ENCODE measurements around the gene ADCK2. TPM values are rescaled to one million over a fixed set of nuclear protein-coding genes. Genes with fewer than 3 reads are reported as not detected.
"Not testable (repeated sequence)": the region's sequence is repeated elsewhere in the genome, so short reads cannot be mapped to it uniquely, and the experiment has no call there.

The ADCK2 gene
- total and polyA plus RNA-seq, 4 donors = 10.4 to 27.0 (median 13.7) TPM

DNA sequence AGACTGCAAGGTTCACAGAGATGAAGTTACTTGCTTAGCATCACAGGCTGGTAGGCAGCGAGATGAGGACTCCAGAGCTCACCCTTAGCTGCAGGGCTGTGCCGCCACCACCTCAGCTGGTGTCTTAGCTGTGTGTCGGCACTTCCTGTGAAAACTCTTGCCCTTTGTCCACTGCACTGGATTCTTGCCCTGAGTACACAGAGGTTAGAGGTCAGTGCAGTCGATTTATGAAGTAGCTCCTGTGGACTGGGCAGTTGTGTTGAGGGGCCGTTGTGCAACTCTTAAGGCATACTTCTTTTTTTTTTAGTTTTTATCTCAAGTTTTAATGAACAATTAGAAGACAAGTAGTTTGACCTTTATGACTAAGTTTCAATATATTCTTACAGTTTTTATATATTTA lies 34.4 kb downstream of the ADCK2 start:
- Histone ChIP-seq H3K4me1 (ENCODE audit: control insufficient read depth in 5 of 5, insufficient read depth in 5 of 5, low read length in 5 of 5) (no peaks in the 10 kb centered on the region), H3K9ac (ENCODE audit: insufficient read depth in 1 of 2, low read length in 2 of 2) (no peak overlapping the region), H3K27ac (ENCODE audit: low read depth in 1 of 2, low read length in 1 of 2) (no peak overlapping the region), H3K36me3 (ENCODE audit: control insufficient read depth in 4 of 4, insufficient read depth in 4 of 4, low read length in 4 of 4) (peaks cover 7 to 18% (median 12%) of the 10 kb centered on the region in 4 donors), H3K4me3 (no peak overlapping the region), H3K27me3 (ENCODE audit: control insufficient read depth in 3 of 3, insufficient read depth in 3 of 3, low read length in 2 of 3) (no peaks in the 10 kb centered on the region), H3K9me3 (ENCODE audit: control insufficient read depth in 4 of 4, insufficient read depth in 3 of 4, low read length in 3 of 4) (no peaks in the 10 kb centered on the region)
- WGBS, 2 donors = 77 to 81% methylated on average over 5 of the region's 5 CpGs
- TF ChIP-seq, protein P1, sequence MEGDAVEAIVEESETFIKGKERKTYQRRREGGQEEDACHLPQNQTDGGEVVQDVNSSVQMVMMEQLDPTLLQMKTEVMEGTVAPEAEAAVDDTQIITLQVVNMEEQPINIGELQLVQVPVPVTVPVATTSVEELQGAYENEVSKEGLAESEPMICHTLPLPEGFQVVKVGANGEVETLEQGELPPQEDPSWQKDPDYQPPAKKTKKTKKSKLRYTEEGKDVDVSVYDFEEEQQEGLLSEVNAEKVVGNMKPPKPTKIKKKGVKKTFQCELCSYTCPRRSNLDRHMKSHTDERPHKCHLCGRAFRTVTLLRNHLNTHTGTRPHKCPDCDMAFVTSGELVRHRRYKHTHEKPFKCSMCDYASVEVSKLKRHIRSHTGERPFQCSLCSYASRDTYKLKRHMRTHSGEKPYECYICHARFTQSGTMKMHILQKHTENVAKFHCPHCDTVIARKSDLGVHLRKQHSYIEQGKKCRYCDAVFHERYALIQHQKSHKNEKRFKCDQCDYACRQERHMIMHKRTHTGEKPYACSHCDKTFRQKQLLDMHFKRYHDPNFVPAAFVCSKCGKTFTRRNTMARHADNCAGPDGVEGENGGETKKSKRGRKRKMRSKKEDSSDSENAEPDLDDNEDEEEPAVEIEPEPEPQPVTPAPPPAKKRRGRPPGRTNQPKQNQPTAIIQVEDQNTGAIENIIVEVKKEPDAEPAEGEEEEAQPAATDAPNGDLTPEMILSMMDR (IDR thresholded peaks at IDR 0.05; ENCODE audit: control extremely low read depth, extremely low read depth) = no peak
- DNase-seq = no peak
- no peak for ATAC-seq (ENCODE audit: insufficient read depth, low FRiP score)

DNA sequence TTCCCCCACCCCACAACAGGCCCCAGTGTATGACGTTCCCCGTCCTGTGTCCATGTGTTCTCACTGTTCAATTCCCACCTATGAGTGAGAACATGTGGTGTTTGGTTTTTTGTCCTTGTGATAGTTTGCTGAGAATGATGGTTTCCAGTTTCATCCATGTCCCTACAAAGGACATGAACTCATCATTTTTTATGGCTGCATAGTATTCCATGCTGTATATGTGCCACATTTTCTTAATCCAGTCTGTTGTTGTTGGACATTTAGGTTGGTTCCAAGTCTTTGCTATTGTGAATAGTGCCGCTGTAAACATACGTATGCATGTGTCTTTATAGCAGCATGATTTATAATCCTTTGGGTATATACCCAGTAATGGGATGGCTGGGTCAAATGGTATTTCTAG lies 36.0 kb downstream of the ADCK2 start:
- ATAC-seq (ENCODE audit: insufficient read depth, low FRiP score) = not testable (repeated sequence)
- 99 to 100% methylated on average over 4 of the region's 4 CpGs for WGBS, 2 donors

DNA sequence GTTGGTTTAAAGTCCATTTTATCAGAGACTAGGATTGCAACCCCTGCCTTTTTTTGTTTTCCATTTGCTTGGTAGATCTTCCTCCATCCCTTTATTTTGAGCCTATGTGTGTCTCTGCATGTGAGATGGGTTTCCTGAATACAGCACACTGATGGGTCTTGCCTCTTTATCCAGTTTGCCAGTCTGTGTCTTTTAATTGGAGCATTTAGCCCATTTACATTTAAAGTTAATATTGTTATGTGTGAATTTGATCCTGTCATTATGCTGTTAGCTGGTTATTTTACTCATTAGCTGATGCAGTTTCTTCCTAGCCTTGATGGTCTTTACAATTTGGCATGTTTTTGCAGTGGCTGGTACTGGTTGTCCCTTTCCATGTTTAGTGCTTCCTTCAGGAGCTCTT lies 39.6 kb downstream of the ADCK2 start:
- not testable (repeated sequence) for H3K4me3 ChIP-seq; H3K27me3 ChIP-seq (ENCODE audit: control insufficient read depth in 3 of 3, insufficient read depth in 3 of 3, low read length in 2 of 3); H3K9me3 ChIP-seq (ENCODE audit: control insufficient read depth in 4 of 4, insufficient read depth in 3 of 4, low read length in 3 of 4); H3K4me1 ChIP-seq (ENCODE audit: control insufficient read depth in 5 of 5, insufficient read depth in 5 of 5, low read length in 5 of 5); H3K36me3 ChIP-seq (ENCODE audit: control insufficient read depth in 4 of 4, insufficient read depth in 4 of 4, low read length in 4 of 4); H3K27ac ChIP-seq (ENCODE audit: low read depth in 1 of 2, low read length in 1 of 2); H3K9ac ChIP-seq (ENCODE audit: insufficient read depth in 1 of 2, low read length in 2 of 2); ATAC-seq (ENCODE audit: insufficient read depth, low FRiP score); DNase-seq

More for the DNA sequence above, 36.0 kb downstream of the ADCK2 start:
- H3K9ac ChIP-seq (ENCODE audit: insufficient read depth in 1 of 2, low read length in 2 of 2); H3K4me1 ChIP-seq (ENCODE audit: control insufficient read depth in 5 of 5, insufficient read depth in 5 of 5, low read length in 5 of 5); DNase-seq; H3K4me3 ChIP-seq; H3K27me3 ChIP-seq (ENCODE audit: control insufficient read depth in 3 of 3, insufficient read depth in 3 of 3, low read length in 2 of 3); H3K9me3 ChIP-seq (ENCODE audit: control insufficient read depth in 4 of 4, insufficient read depth in 3 of 4, low read length in 3 of 4); H3K27ac ChIP-seq (ENCODE audit: low read depth in 1 of 2, low read length in 1 of 2): not testable (repeated sequence)
- peaks cover 7 to 18% (median 11%) of the 10 kb centered on the region in 4 donors for H3K36me3 ChIP-seq (ENCODE audit: control insufficient read depth in 4 of 4, insufficient read depth in 4 of 4, low read length in 4 of 4)

DNA sequence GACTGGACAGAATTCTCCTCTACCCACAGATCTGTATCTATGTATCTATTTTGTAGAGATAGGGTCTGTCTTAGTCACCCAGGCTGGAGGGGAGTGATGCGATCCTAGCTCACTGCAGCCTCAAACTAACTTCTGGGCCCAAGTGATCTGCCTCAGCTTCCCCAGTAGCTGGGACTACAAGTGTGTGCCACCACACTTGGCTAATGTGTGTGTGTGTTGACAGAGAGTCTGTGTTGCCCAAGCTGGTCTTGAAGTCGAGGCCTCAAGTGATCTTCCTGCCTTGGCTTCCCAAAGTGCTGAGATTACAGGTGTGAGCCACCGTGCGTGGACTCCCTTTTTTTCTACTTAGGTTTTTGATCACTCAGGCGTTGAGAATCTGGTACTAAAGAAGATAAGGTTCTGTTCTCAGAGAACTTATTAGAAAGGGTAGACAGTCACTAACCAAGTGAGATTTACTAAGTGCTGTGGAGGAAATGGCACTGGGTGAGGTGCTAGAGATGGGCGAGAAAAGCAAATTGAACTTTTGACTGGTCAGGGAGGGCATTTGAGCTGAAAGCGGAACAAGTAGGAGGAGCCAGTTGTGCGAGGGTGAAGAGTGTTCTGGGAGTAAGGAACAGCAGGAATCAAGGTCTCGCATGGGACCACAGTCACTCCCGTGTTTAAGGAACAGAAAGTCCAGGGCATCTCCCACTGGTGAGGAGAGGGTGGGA lies 41.7 kb downstream of the ADCK2 start:
- H3K4me3 ChIP-seq = no peak overlapping the region
- DNase-seq (no peak), ATAC-seq (ENCODE audit: insufficient read depth, low FRiP score) (no peak)
- no peak overlapping the region for H3K9ac ChIP-seq (ENCODE audit: insufficient read depth in 1 of 2, low read length in 2 of 2)
- H3K9me3 ChIP-seq (ENCODE audit: control insufficient read depth in 4 of 4, insufficient read depth in 3 of 4, low read length in 3 of 4) = peaks cover 0 to 2% (median 0%) of the 10 kb centered on the region in 4 donors
- H3K27ac ChIP-seq (ENCODE audit: low read depth in 1 of 2, low read length in 1 of 2) = no peak overlapping the region
- 91 to 92% methylated on average over 10 of the region's 10 CpGs for WGBS, 2 donors
- peaks cover 0 to 2% (median 0%) of the 10 kb centered on the region in 5 donors for H3K4me1 ChIP-seq (ENCODE audit: control insufficient read depth in 5 of 5, insufficient read depth in 5 of 5, low read length in 5 of 5)
- TF ChIP-seq, protein P1 (IDR thresholded peaks at IDR 0.05; ENCODE audit: control extremely low read depth, extremely low read depth) = no peak
- peaks cover 0 to 3% (median 0%) of the 10 kb centered on the region in 4 donors for H3K36me3 ChIP-seq (ENCODE audit: control insufficient read depth in 4 of 4, insufficient read depth in 4 of 4, low read length in 4 of 4)
- H3K27me3 ChIP-seq (ENCODE audit: control insufficient read depth in 3 of 3, insufficient read depth in 3 of 3, low read length in 2 of 3) = no peaks in the 10 kb centered on the region

Measured in lung (tissue), 12 donors.